ENCODE results near the gene SNX3. TPM values are rescaled to one million over a fixed set of nuclear protein-coding genes. Genes with fewer than 3 reads are reported as not detected.

SNX3 gene
- polyA plus RNA-seq, 4 donors = 140 to 331 (median 209) TPM

DNA sequence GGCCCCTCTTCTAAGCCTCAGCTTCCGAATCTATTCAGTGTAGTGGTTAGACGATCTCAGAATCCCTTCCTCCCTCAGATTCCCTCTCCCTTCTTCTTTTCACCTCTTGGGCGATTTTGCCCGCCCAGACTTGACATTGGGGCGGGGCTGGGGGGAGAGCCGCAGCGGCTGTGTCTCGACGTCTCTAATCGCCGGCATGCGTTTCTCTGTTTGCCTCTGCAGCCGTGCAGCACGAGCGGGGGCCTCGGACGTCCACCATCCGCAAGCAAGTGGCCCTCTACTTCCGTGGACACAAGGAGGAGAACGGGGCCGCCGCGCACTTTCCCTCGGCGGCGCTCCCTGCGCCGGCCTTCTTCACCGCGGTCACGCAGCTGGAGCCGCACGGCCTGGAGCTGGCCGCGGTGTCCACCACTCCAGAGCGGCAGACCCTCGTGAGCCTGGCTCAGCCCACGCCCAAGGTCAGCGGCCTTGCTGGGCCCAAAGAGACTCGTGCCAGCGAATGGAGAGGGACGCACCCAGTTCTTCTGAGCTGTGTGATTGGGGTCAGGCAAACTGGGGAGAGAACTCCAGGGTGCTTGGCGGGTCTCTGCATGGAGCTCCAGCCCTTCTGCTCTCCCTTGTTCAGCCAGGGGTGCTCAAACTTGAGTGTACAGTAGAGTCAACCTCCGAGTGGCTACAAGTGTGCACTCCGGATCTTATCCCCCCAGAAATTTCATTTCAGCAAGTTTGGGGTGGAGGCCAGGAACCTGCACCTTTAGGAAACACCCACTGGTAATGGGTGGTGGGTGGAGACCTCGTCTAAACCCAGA is 84.4 kb downstream of the SNX3 start:
- DNase-seq (peak in 1 of 2 donors; percentile 24), FAIRE-seq (no peak)
- Histone ChIP-seq H3K27ac (ENCODE audit: low read depth in 1 of 3, low read length in 2 of 3) (no peak overlapping the region), H3K9me3 (ENCODE audit: control insufficient read depth in 2 of 2, insufficient read depth in 1 of 2, low read depth in 1 of 2, low read length in 1 of 2) (no peaks in the 10 kb centered on the region), H3K4me1 (ENCODE audit: control insufficient read depth in 3 of 3, insufficient read depth in 2 of 3, low read depth in 1 of 3, low read length in 2 of 3) (peaks cover 0 to 19% (median 0%) of the 10 kb centered on the region in 3 donors), H3K27me3 (ENCODE audit: control insufficient read depth in 3 of 3, insufficient read depth in 3 of 3, low read length in 3 of 3) (peaks cover 9 to 76% (median 55%) of the 10 kb centered on the region in 3 donors), H3K36me3 (ENCODE audit: control insufficient read depth in 3 of 3, insufficient read depth in 2 of 3, low read depth in 1 of 3, low read length in 3 of 3) (no peaks in the 10 kb centered on the region), H3K4me3 (ENCODE audit: low read depth in 1 of 3, low read length in 3 of 3) (peak overlapping the region in 2 of 3 donors; percentile 20 to 42)
- 9 to 13% (median 9%) methylated on average over 41 to 46 of the region's 46 CpGs for WGBS, 3 donors

GRCh38 chr6:108175592-108176279 is 85.1 kb downstream of the SNX3 start:
- Histone ChIP-seq H3K4me3 (ENCODE audit: low read depth in 1 of 3, low read length in 3 of 3) (peak overlapping the region in 2 of 3 donors; percentile 20 to 42), H3K9me3 (ENCODE audit: control insufficient read depth in 2 of 2, insufficient read depth in 1 of 2, low read depth in 1 of 2, low read length in 1 of 2) (no peaks in the 10 kb centered on the region), H3K27me3 (ENCODE audit: control insufficient read depth in 3 of 3, insufficient read depth in 3 of 3, low read length in 3 of 3) (peaks cover 9 to 79% (median 62%) of the 10 kb centered on the region in 3 donors), H3K27ac (ENCODE audit: low read depth in 1 of 3, low read length in 2 of 3) (no peak overlapping the region), H3K4me1 (ENCODE audit: control insufficient read depth in 3 of 3, insufficient read depth in 2 of 3, low read depth in 1 of 3, low read length in 2 of 3) (peaks cover 0 to 19% (median 0%) of the 10 kb centered on the region in 3 donors), H3K36me3 (ENCODE audit: control insufficient read depth in 3 of 3, insufficient read depth in 2 of 3, low read depth in 1 of 3, low read length in 3 of 3) (no peaks in the 10 kb centered on the region)
- FAIRE-seq (no peak), DNase-seq (peak; percentile 15 to 44)
- 3 to 5% (median 4%) methylated on average over 38 of the region's 38 CpGs for WGBS, 3 donors

- WGBS, 3 donors = 12 to 27% (median 20%) methylated on average over 22 of the region's 22 CpGs
- Histone ChIP-seq H3K36me3 (ENCODE audit: control insufficient read depth in 3 of 3, insufficient read depth in 2 of 3, low read depth in 1 of 3, low read length in 3 of 3) (no peaks in the 10 kb centered on the region), H3K27me3 (ENCODE audit: control insufficient read depth in 3 of 3, insufficient read depth in 3 of 3, low read length in 3 of 3) (peaks cover 9 to 82% (median 62%) of the 10 kb centered on the region in 3 donors), H3K9me3 (ENCODE audit: control insufficient read depth in 2 of 2, insufficient read depth in 1 of 2, low read depth in 1 of 2, low read length in 1 of 2) (no peaks in the 10 kb centered on the region), H3K4me3 (ENCODE audit: low read depth in 1 of 3, low read length in 3 of 3) (peak overlapping the region in 1 of 3 donors; percentile 42), H3K4me1 (ENCODE audit: control insufficient read depth in 3 of 3, insufficient read depth in 2 of 3, low read depth in 1 of 3, low read length in 2 of 3) (peaks cover 0 to 19% (median 0%) of the 10 kb centered on the region in 3 donors), H3K27ac (ENCODE audit: low read depth in 1 of 3, low read length in 2 of 3) (no peak overlapping the region)
- FAIRE-seq (no peak), DNase-seq (no peak)
Observed at GRCh38 chr6:108175176-108175591, 85.7 kb downstream of the SNX3 start.

- no peaks in the 10 kb centered on the region for H3K36me3 ChIP-seq (ENCODE audit: control insufficient read depth in 3 of 3, insufficient read depth in 2 of 3, low read depth in 1 of 3, low read length in 3 of 3)
- DNase-seq (peak in 1 of 2 donors; percentile 80), FAIRE-seq (no peak)
- H3K27ac ChIP-seq (ENCODE audit: low read depth in 1 of 3, low read length in 2 of 3) = no peak overlapping the region
- peaks cover 0 to 19% (median 0%) of the 10 kb centered on the region in 3 donors for H3K4me1 ChIP-seq (ENCODE audit: control insufficient read depth in 3 of 3, insufficient read depth in 2 of 3, low read depth in 1 of 3, low read length in 2 of 3)
- peaks cover 9 to 84% (median 63%) of the 10 kb centered on the region in 3 donors for H3K27me3 ChIP-seq (ENCODE audit: control insufficient read depth in 3 of 3, insufficient read depth in 3 of 3, low read length in 3 of 3)
- H3K4me3 ChIP-seq (ENCODE audit: low read depth in 1 of 3, low read length in 3 of 3) = no peak overlapping the region
- H3K9me3 ChIP-seq (ENCODE audit: control insufficient read depth in 2 of 2, insufficient read depth in 1 of 2, low read depth in 1 of 2, low read length in 1 of 2) = no peaks in the 10 kb centered on the region
- WGBS, 3 donors = 10 to 27% (median 21%) methylated on average over 43 of the region's 43 CpGs
Observed at GRCh38 chr6:108174371-108175175, 86.3 kb downstream of the SNX3 start.

DNA sequence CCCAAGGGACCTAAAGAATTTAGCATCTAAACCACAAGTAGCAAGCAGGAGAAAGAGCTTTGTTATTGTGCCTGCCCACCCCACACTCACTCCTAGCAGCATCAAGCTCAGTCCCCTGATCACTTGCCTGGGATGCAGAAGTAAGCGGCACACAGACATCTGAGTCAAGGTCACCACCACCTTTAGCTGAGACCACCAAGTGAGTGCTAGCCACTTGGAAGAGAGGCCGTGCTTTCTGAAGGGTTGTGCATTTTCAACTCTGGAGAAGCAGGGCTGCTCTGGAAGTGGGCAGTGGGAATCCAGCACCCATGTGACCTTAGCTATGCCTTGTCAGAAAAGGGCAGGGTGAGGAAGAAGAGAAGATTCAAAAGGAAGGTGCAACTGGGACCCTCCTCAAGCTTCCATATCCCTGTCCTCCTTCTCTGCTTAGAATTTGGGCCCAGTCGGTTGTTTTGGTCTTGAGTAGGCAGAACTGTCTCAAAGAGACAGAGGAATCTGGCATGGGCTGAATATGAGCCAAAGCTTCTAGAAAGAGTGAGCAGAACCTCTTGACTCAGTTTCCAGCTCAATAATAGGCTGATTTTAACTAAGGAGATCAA is 88.8 kb downstream of the SNX3 start:
- H3K4me1 ChIP-seq (ENCODE audit: control insufficient read depth in 3 of 3, insufficient read depth in 2 of 3, low read depth in 1 of 3, low read length in 2 of 3) = peaks cover 3 to 42% (median 7%) of the 10 kb centered on the region in 3 donors
- DNase-seq (no peak), FAIRE-seq (no peak)
- H3K4me3 ChIP-seq (ENCODE audit: low read depth in 1 of 3, low read length in 3 of 3) = no peak overlapping the region
- peaks cover 22 to 93% (median 75%) of the 10 kb centered on the region in 3 donors for H3K27me3 ChIP-seq (ENCODE audit: control insufficient read depth in 3 of 3, insufficient read depth in 3 of 3, low read length in 3 of 3)
- WGBS, 3 donors = 29 to 59% (median 44%) methylated on average over 3 of the region's 3 CpGs
- H3K36me3 ChIP-seq (ENCODE audit: control insufficient read depth in 3 of 3, insufficient read depth in 2 of 3, low read depth in 1 of 3, low read length in 3 of 3) = no peaks in the 10 kb centered on the region
- H3K27ac ChIP-seq (ENCODE audit: low read depth in 1 of 3, low read length in 2 of 3) = no peak overlapping the region
- H3K9me3 ChIP-seq (ENCODE audit: control insufficient read depth in 2 of 2, insufficient read depth in 1 of 2, low read depth in 1 of 2, low read length in 1 of 2) = no peaks in the 10 kb centered on the region

GRCh38 chr6:108171291-108171917 is 89.4 kb downstream of the SNX3 start:
- Histone ChIP-seq H3K27me3 (ENCODE audit: control insufficient read depth in 3 of 3, insufficient read depth in 3 of 3, low read length in 3 of 3) (peaks cover 24 to 93% (median 75%) of the 10 kb centered on the region in 3 donors), H3K9me3 (ENCODE audit: control insufficient read depth in 2 of 2, insufficient read depth in 1 of 2, low read depth in 1 of 2, low read length in 1 of 2) (no peaks in the 10 kb centered on the region), H3K27ac (ENCODE audit: low read depth in 1 of 3, low read length in 2 of 3) (no peak overlapping the region), H3K4me1 (ENCODE audit: control insufficient read depth in 3 of 3, insufficient read depth in 2 of 3, low read depth in 1 of 3, low read length in 2 of 3) (peaks cover 3 to 46% (median 7%) of the 10 kb centered on the region in 3 donors), H3K4me3 (ENCODE audit: low read depth in 1 of 3, low read length in 3 of 3) (no peak overlapping the region), H3K36me3 (ENCODE audit: control insufficient read depth in 3 of 3, insufficient read depth in 2 of 3, low read depth in 1 of 3, low read length in 3 of 3) (no peaks in the 10 kb centered on the region)
- WGBS, 3 donors = 17 to 35% (median 33%) methylated on average over 21 of the region's 21 CpGs
- FAIRE-seq = no peak
- DNase-seq = no peak

DNA sequence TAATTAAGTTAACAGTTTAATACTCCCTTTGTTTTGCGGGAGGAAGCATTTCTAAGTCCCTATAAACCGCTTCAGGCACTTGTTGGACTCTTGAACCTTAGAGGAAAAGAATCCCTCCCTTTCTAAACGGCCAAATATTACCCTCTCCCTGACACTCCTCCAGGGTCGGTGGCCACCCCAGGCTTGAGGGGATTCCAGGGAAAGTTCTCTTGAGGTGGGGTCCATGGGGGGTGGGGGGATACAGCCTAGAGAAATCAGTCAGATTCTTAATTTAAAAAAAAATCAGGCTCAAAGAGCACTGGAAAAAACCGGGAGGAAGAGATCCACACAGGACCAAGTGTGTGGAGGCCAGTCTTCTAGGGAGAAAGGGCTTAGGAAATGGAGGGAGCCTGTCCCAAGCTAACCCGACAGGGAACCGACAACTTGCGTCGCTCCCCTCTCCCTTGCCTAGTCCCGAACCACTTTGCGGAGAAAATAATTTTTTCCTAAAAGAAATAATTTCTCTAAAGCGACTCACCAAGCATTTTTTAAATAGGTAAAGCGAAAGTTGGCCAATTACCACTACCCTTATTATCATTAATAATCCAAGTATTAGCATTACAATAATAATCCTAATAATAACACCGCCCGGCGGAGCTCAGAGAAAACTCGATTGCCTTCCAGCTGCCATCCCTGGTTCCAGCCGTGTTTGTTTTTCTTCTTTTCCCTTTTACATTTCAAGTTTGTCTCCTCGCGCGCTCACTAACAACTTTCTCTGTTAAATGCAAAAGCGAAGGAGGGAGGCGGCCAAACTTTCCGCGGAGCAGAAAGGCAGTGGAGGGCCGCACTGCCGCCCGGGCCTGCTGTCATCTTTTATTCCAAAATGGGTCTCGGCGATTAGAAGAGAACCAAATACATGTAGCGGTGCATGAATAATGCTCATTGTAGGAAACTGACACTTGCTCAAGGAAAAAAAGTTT is 90.2 kb downstream of the SNX3 start:
- Histone ChIP-seq H3K36me3 (ENCODE audit: control insufficient read depth in 3 of 3, insufficient read depth in 2 of 3, low read depth in 1 of 3, low read length in 3 of 3) (no peaks in the 10 kb centered on the region), H3K4me3 (ENCODE audit: low read depth in 1 of 3, low read length in 3 of 3) (no peak overlapping the region), H3K27me3 (ENCODE audit: control insufficient read depth in 3 of 3, insufficient read depth in 3 of 3, low read length in 3 of 3) (peaks cover 24 to 93% (median 77%) of the 10 kb centered on the region in 3 donors), H3K27ac (ENCODE audit: low read depth in 1 of 3, low read length in 2 of 3) (no peak overlapping the region), H3K9me3 (ENCODE audit: control insufficient read depth in 2 of 2, insufficient read depth in 1 of 2, low read depth in 1 of 2, low read length in 1 of 2) (no peaks in the 10 kb centered on the region), H3K4me1 (ENCODE audit: control insufficient read depth in 3 of 3, insufficient read depth in 2 of 3, low read depth in 1 of 3, low read length in 2 of 3) (peaks cover 4 to 45% (median 7%) of the 10 kb centered on the region in 3 donors)
- FAIRE-seq (no peak), DNase-seq (peak in 1 of 2 donors; percentile 17)
- WGBS, 3 donors = 12 to 22% (median 17%) methylated on average over 31 of the region's 31 CpGs
